B cell (primary cell): Measurements from ENCODE around the gene ARHGEF10L. TPM values are rescaled to one million over a fixed set of nuclear protein-coding genes. Genes with fewer than 3 reads are reported as not detected.
A peak's percentile ranks its signal among the peaks of the same experiment; 100 is the strongest.

Experiments used
- ATAC-seq: fragments of 200-7000 bp; cut with Tn5 transposase; one replicate; pipeline ENCODE4 v1.10.0; 2021; ENCODE audit warnings: low read depth, mild to moderate bottlenecking, moderate number of reproducible peaks, moderate library complexity
- CTCF ChIA-PET: fragments of 350-600 bp; sonication (Branson Sonifier 250); formaldehyde crosslinking; loops from one replicate; lab custom pipeline; 2021; ENCODE audit warnings: antibody characterized with exemption, inconsistent platforms; lab: Charles Lee
- POLR2A ChIA-PET: fragments of 350-600 bp; sonication (Branson Sonifier 250); formaldehyde crosslinking; loops from one replicate; lab custom pipeline; 2021; ENCODE audit warnings: antibody characterized with exemption; lab: Charles Lee
- DNase-seq: peaks from one replicate; pipeline ENCODE4 v3.0.0; 2013
- H2AFZ ChIP-seq: 2 replicates; pipeline ENCODE4 v1.6.1; 2012; ENCODE audit warnings: mild to moderate bottlenecking, low read depth, low read length; ENCODE audit not compliant: insufficient read depth, poor library complexity, severe bottlenecking
- H3K27ac ChIP-seq, 2 donors: 1 replicate in 1 of 2; 2 replicates in 1 of 2; pipeline ENCODE4 v1.5.1; 2012 to 2013; ENCODE audit warnings: low read length in 2 of 2, mild to moderate bottlenecking in 2 of 2, moderate library complexity in 1 of 2
- H3K27me3 ChIP-seq, 4 experiments: fragments of 200-600 bp in 1 of 4; sonication (generic) in 1 of 4; replicated peaks in 1 of 4; 1 replicate in 2 of 4; 2 replicates in 2 of 4; pipeline versions ENCODE4 v1.6.1 to v1.7.0; 2013 to 2016; ENCODE audit warnings: low read length in 3 of 4, mild to moderate bottlenecking in 2 of 4, mixed read lengths in 1 of 4, moderate library complexity in 1 of 4; ENCODE audit not compliant: insufficient read depth in 4 of 4, control insufficient read depth in 3 of 4; ENCODE audit errors: control extremely low read depth in 1 of 4
- H3K36me3 ChIP-seq, 2 experiments: replicated peaks in 1 of 2; 1 replicate in 1 of 2; 2 replicates in 1 of 2; pipeline versions ENCODE4 v1.6.1 to v1.7.1; 2013; ENCODE audit warnings: low read length in 1 of 2; ENCODE audit not compliant: insufficient read depth in 2 of 2, control insufficient read depth in 1 of 2; ENCODE audit errors: control extremely low read depth in 1 of 2, extremely low read depth in 1 of 2
- H3K4me1 ChIP-seq, 2 donors: fragments of 200-600 bp in 1 of 2; sonication (generic) in 1 of 2; 1 replicate in 1 of 2; 2 replicates in 1 of 2; pipeline versions ENCODE4 v1.5.1 to v1.6.1; 2013 to 2017; ENCODE audit warnings: low read length in 2 of 2; ENCODE audit not compliant: control insufficient read depth in 2 of 2, insufficient read depth in 2 of 2
- H3K4me2 ChIP-seq: replicated peaks from 2 replicates; pipeline ENCODE3; 2012; ENCODE audit warnings: mild to moderate bottlenecking, low read depth, low read length; ENCODE audit not compliant: poor library complexity, severe bottlenecking
- H3K4me3 ChIP-seq, 5 experiments: fragments of 200-600 bp in 1 of 5; sonication (generic) in 1 of 5; 1 replicate in 3 of 5; 2 replicates in 2 of 5; pipeline versions ENCODE4 v1.5.1 to v1.7.0; 2011 to 2016; ENCODE audit warnings: low read length in 4 of 5, mild to moderate bottlenecking in 4 of 5, low read depth in 2 of 5, control low read depth in 1 of 5, moderate library complexity in 1 of 5; ENCODE audit not compliant: insufficient read depth in 1 of 5; ENCODE audit errors: control extremely low read depth in 1 of 5, extremely low read depth in 1 of 5
- H3K79me2 ChIP-seq: fragments of 200-600 bp; sonication (generic); one replicate; pipeline ENCODE4 v1.6.0; 2016; ENCODE audit warnings: low read length; ENCODE audit not compliant: control insufficient read depth, insufficient read depth
- H3K9ac ChIP-seq: fragments of 200-600 bp; sonication (generic); 2 replicates; pipeline ENCODE4 v1.6.1; 2017; ENCODE audit warnings: mild to moderate bottlenecking, low read length, moderate library complexity
- H3K9me3 ChIP-seq, 3 donors: one replicate each; pipeline versions ENCODE4 v1.6.1 to v1.7.1; 2013; ENCODE audit warnings: low read length in 2 of 3; ENCODE audit not compliant: control insufficient read depth in 2 of 3, insufficient read depth in 1 of 3; ENCODE audit errors: control extremely low read depth in 1 of 3
- H4K20me1 ChIP-seq: 2 replicates; pipeline ENCODE4 v1.6.0; 2012; ENCODE audit warnings: mild to moderate bottlenecking, low read length; ENCODE audit not compliant: insufficient read depth, control insufficient read depth, poor library complexity, severe bottlenecking
- H3K27ac Mint-ChIP-seq: one replicate; pipeline ENCODE4 v1.8.0; 2021; ENCODE audit warnings: mixed read lengths
- H3K27me3 Mint-ChIP-seq: one replicate; pipeline ENCODE4 v1.8.0; 2021; ENCODE audit warnings: mixed read lengths
- H3K4me1 Mint-ChIP-seq: one replicate; pipeline ENCODE4 v1.8.0; 2021; ENCODE audit warnings: mixed read lengths
- H3K4me3 Mint-ChIP-seq: one replicate; pipeline ENCODE4 v1.8.0; 2021; ENCODE audit warnings: mixed read lengths
- H3K9me3 Mint-ChIP-seq: one replicate; pipeline ENCODE4 v1.8.0; 2022; ENCODE audit warnings: mixed read lengths; ENCODE audit not compliant: insufficient read depth
- CTCF ChIP-seq: fragments of 200-600 bp; IDR thresholded peaks from one replicate; pipeline ENCODE4 v1.8.0; 2022; ENCODE audit warnings: antibody characterized with exemption, mild to moderate bottlenecking
- EZH2 ChIP-seq: IDR thresholded peaks from 2 replicates; pipeline ENCODE4 v1.6.1; 2012; ENCODE audit warnings: borderline replicate concordance, low read depth, mild to moderate bottlenecking, moderate library complexity, low read length; ENCODE audit not compliant: insufficient read depth, poor library complexity, severe bottlenecking
- WGBS: methylation state at CpG from one replicate; pipeline ENCODE4 v1.1.5; 2013; ENCODE audit warnings: missing lambda C conversion rate; ENCODE audit not compliant: insufficient coverage; 5-methylcytosine and 5-hydroxymethylcytosine counted together
- intact Hi-C: fragments of 100-400 bp; cut with micrococcal nuclease; formaldehyde crosslinking; loops from one replicate; pipeline ENCODE4 v1.10.0; 2022
- polyA plus RNA-seq: library from polyadenylated mRNA; depleted of rRNA; stranded (reverse); fragments of >200 nt; gene quantifications from 2 replicates; pipeline ENCODE4 v1.2.3, GENCODE V29; 2012
- total RNA-seq, 2 donors: library from RNA; stranded (reverse); fragments of 120-200 nt in 1 of 2; gene quantifications; 1 replicate in 1 of 2; 2 replicates in 1 of 2; pipeline versions ENCODE4 v1.2.3 to v1.2.4, GENCODE V29; 2013 to 2022

ARHGEF10L gene
- total and polyA plus RNA-seq, 2 donors (not counting 1 experiment from before 2014, with no cell fraction given), result 2.0 to 4.9 TPM

- Histone ChIP-seq H3K79me2 (no peaks in the 10 kb centered on the region), H3K9ac (no peak overlapping the region), H3K4me1 (no peaks in the 10 kb centered on the region), H3K27me3 (no peaks in the 10 kb centered on the region), H3K4me3 (no peak overlapping the region), H4K20me1 (no peaks in the 10 kb centered on the region), H3K36me3 (no peaks in the 10 kb centered on the region), H3K9me3 (no peaks in the 10 kb centered on the region), H3K4me2 (no peak overlapping the region), H3K27ac (no peak overlapping the region), H2AFZ (no peak overlapping the region)
- H3K4me1 Mint-ChIP-seq, result peaks cover 4% of the 10 kb centered on the region
- no peak overlapping the region for H3K27ac Mint-ChIP-seq
- ChIA-PET CTCF (interaction anchor here (0.6 to 2.7 kb wide), 12 partner anchors 8 to 914 kb away, joined by 3 to 17 read pairs (median 5); no protein-coding TSS in a partner anchor), POLR2A (no interaction called here)
- 44% methylated on average over 13 of the region's 15 CpGs for WGBS
- DNase-seq (peak; percentile 63), ATAC-seq (peak; percentile 24)
- H3K4me3 Mint-ChIP-seq, result no peak overlapping the region
- no peaks in the 10 kb centered on the region for H3K9me3 Mint-ChIP-seq
- no peaks in the 10 kb centered on the region for H3K27me3 Mint-ChIP-seq
- intact Hi-C loops, result no loop called here
- peak; percentile 85 for TF ChIP-seq CTCF
- TF ChIP-seq EZH2, result no peak
Observed at GRCh38 chr1:17661546-17662157, 122.2 kb downstream of the ARHGEF10L start.

GRCh38 chr1:17662296-17662695 is 122.8 kb downstream of the ARHGEF10L start:
- POLR2A ChIA-PET, result no interaction called here
- no peak overlapping the region for H3K4me3 ChIP-seq
- no peaks in the 10 kb centered on the region for H3K9me3 Mint-ChIP-seq
- H3K79me2 ChIP-seq, result no peaks in the 10 kb centered on the region
- no peak overlapping the region for H2AFZ ChIP-seq
- H4K20me1 ChIP-seq, result no peaks in the 10 kb centered on the region
- H3K36me3 ChIP-seq, result no peaks in the 10 kb centered on the region
- H3K27me3 Mint-ChIP-seq, result no peaks in the 10 kb centered on the region
- DNase-seq (no peak), ATAC-seq (no peak)
- intact Hi-C loops, result no loop called here
- no peak overlapping the region for H3K9ac ChIP-seq
- 94% methylated on average over 10 of the region's 10 CpGs for WGBS
- TF ChIP-seq CTCF, result no peak
- no peak for TF ChIP-seq EZH2
- no peaks in the 10 kb centered on the region for H3K4me1 ChIP-seq
- H3K9me3 ChIP-seq, result no peaks in the 10 kb centered on the region
- H3K4me1 Mint-ChIP-seq, result peaks cover 4% of the 10 kb centered on the region
- CTCF ChIA-PET, result interaction anchor here (1.2 to 2.7 kb wide), 6 partner anchors 9 to 438 kb away, joined by 3 to 17 read pairs (median 6); no protein-coding TSS in a partner anchor
- H3K4me2 ChIP-seq, result no peak overlapping the region
- H3K4me3 Mint-ChIP-seq, result no peak overlapping the region
- no peak overlapping the region for H3K27ac Mint-ChIP-seq
- no peak overlapping the region for H3K27ac ChIP-seq
- H3K27me3 ChIP-seq, result no peaks in the 10 kb centered on the region
